ENCODE results near the gene KITLG.
"Not testable (repeated sequence)": the region's sequence is repeated elsewhere in the genome, so short reads cannot be mapped to it uniquely, and the experiment has no call there.

KITLG gene

DNA sequence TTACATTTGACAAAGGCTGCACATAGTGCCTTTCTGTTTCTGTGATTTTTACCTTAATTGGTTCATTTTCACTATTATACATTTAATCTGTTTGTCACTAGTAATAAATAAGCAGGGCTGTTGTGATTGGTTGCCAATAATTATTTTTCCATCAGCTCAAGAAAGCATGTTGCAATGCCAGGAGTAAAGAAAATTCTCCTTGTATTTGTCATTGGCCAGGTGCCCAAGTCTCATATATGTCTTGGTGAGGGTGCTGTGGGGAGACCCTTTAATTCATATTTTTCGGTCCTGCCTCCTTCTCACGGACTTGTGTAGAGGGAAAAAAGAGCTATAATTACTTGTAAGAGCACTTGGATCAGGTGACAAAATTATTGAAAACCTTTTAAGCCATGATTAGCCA lies 108.0 kb downstream of the KITLG start:
- no peaks in the 10 kb centered on the region for H3K27me3 ChIP-seq (ENCODE audit: control insufficient read depth, insufficient read depth, low read length)
- peaks cover 18% of the 10 kb centered on the region for H3K4me1 ChIP-seq (ENCODE audit: control insufficient read depth, low read depth, low read length)
- H3K4me3 ChIP-seq (ENCODE audit: low read length): no peak overlapping the region
- peaks cover 3% of the 10 kb centered on the region for H3K9me3 ChIP-seq (ENCODE audit: control insufficient read depth, low read depth, low read length)
- H3K36me3 ChIP-seq (ENCODE audit: control insufficient read depth, low read depth, low read length): no peaks in the 10 kb centered on the region
- no peak overlapping the region for H3K9ac ChIP-seq (ENCODE audit: low read length)
- peak overlapping the region; percentile 12 for H3K27ac ChIP-seq (ENCODE audit: low read length)

DNA sequence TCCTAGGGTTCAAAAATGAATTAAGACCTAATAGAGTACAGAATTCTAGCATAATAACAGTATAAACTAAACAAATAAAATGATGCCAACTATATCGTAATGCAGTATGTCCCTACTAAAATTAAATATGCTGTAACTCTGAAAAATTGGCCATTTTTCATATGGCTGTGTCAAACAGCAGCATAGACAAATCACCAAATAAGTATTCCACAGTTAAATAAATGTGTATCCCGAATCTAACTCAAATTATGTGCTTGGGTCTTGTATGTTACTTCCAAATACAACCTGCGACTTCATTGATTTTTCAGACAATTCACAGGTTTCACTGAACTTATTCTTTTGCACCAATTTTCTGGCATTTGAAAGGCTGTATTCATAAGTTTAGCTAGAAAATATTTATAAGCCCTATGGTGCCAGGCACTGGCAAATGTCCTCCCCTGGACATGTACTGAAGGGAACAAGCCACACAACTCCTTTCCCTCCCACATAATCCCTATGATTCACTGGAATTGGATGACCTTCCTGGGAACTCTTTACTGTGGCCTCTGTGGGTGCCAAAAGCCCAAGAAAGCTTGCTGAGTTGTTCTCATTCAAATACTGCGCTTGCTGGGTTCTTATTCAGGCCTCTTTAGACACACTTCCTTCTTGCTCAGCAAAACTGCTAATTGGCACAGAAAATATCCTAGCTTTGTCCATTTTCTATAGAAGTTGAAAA lies 108.8 kb downstream of the KITLG start:
- H3K9me3 ChIP-seq (ENCODE audit: control insufficient read depth, low read depth, low read length): peaks cover 6% of the 10 kb centered on the region
- H3K4me1 ChIP-seq (ENCODE audit: control insufficient read depth, low read depth, low read length): peaks cover 18% of the 10 kb centered on the region
- no peak overlapping the region for H3K4me3 ChIP-seq (ENCODE audit: low read length)
- no peak overlapping the region for H3K27ac ChIP-seq (ENCODE audit: low read length)
- no peaks in the 10 kb centered on the region for H3K27me3 ChIP-seq (ENCODE audit: control insufficient read depth, insufficient read depth, low read length)
- H3K9ac ChIP-seq (ENCODE audit: low read length): no peak overlapping the region
- H3K36me3 ChIP-seq (ENCODE audit: control insufficient read depth, low read depth, low read length): no peaks in the 10 kb centered on the region

DNA sequence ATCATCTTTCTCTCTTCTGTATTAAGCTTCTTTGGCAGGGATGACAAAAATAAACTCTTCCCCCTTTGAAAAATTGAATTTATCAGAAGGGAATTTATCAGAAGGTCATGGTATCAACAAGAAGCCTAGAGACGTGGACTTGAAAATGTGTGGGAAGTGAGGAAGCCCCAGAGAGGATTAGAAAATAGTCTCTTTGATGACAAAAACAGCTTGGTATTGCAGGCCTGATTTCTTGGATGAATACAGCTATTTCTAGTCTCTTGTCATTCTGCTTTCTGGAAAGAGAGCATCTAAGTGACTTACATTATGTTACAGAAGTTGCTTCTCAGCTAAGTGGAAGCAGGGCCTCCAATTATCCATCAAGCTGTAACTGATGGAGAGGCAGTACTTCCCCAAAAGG lies 111.1 kb downstream of the KITLG start:
- H3K4me3 ChIP-seq (ENCODE audit: low read length): no peak overlapping the region
- H3K27ac ChIP-seq (ENCODE audit: low read length): no peak overlapping the region
- no peak overlapping the region for H3K9ac ChIP-seq (ENCODE audit: low read length)
- H3K36me3 ChIP-seq (ENCODE audit: control insufficient read depth, low read depth, low read length): no peaks in the 10 kb centered on the region
- peaks cover 18% of the 10 kb centered on the region for H3K4me1 ChIP-seq (ENCODE audit: control insufficient read depth, low read depth, low read length)
- peaks cover 6% of the 10 kb centered on the region for H3K9me3 ChIP-seq (ENCODE audit: control insufficient read depth, low read depth, low read length)
- no peaks in the 10 kb centered on the region for H3K27me3 ChIP-seq (ENCODE audit: control insufficient read depth, insufficient read depth, low read length)

DNA sequence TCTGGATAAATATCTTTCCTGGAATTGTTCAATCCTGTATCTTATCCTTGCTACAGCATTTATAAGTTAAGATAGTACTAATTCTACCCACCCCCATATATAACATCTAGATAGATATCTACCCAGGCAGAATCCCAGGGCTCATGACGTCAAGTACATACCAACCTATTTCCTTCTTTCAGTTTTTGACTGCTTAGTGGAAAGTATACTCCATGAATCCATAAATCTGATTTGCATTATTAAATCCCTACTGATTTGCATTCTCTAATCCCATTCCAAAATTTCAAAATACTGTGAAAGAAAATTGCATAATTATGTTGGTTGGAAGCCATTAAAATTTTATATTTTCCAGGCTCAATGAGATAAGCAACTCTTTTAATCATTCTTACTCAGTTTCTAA lies 111.7 kb downstream of the KITLG start:
- Histone ChIP-seq H3K4me1 (ENCODE audit: control insufficient read depth, low read depth, low read length) (peaks cover 18% of the 10 kb centered on the region), H3K9me3 (ENCODE audit: control insufficient read depth, low read depth, low read length) (peaks cover 6% of the 10 kb centered on the region), H3K27me3 (ENCODE audit: control insufficient read depth, insufficient read depth, low read length) (no peaks in the 10 kb centered on the region), H3K36me3 (ENCODE audit: control insufficient read depth, low read depth, low read length) (no peaks in the 10 kb centered on the region), H3K9ac (ENCODE audit: low read length) (no peak overlapping the region), H3K4me3 (ENCODE audit: low read length) (no peak overlapping the region), H3K27ac (ENCODE audit: low read length) (no peak overlapping the region)

DNA sequence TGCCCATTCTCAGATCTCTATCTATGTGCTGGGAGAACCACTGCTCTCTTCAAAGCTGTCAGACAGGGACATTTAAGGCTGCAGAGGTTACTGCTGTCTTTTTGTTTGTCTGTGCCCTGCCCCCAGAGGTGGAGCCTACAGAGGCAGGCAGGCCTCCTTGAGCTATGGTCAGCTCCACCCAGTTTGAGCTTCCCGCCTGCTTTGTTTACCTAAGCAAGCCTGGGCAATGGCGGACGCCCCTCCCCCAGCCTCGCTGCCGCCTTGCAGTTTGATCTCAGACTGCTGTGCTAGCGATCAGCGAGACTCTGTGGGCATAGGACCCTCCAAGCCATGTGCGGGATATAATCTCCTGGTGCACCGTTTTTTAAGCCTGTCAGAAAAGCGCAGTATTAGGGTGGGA lies 113.6 kb downstream of the KITLG start:
- not testable (repeated sequence) for H3K4me1 ChIP-seq (ENCODE audit: control insufficient read depth, low read depth, low read length); H3K27me3 ChIP-seq (ENCODE audit: control insufficient read depth, insufficient read depth, low read length); H3K9ac ChIP-seq (ENCODE audit: low read length); H3K27ac ChIP-seq (ENCODE audit: low read length); H3K9me3 ChIP-seq (ENCODE audit: control insufficient read depth, low read depth, low read length); H3K4me3 ChIP-seq (ENCODE audit: low read length); H3K36me3 ChIP-seq (ENCODE audit: control insufficient read depth, low read depth, low read length)

DNA sequence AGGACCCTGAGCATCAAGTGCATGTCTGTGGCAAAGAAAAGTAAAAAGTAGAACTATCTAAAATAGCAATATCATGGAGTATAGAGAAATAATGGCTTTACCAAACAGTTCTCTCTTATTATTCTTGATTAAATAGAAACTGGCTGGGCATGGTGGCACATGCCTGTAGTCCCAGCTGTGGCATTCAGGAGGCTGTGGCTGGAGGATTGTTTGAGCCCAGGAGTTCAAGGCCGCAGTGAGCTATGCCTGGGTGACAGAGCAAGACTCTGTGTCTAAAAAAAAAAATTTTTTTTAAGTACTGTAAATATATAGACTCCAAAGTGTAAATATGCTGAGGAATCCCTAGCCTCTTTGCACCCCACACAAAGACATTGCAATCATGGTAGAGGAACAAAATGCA lies 121.9 kb downstream of the KITLG start:
- Histone ChIP-seq H3K9ac (ENCODE audit: low read length) (no peak overlapping the region), H3K4me1 (ENCODE audit: control insufficient read depth, low read depth, low read length) (no peaks in the 10 kb centered on the region), H3K27ac (ENCODE audit: low read length) (no peak overlapping the region), H3K4me3 (ENCODE audit: low read length) (no peak overlapping the region), H3K27me3 (ENCODE audit: control insufficient read depth, insufficient read depth, low read length) (no peaks in the 10 kb centered on the region), H3K36me3 (ENCODE audit: control insufficient read depth, low read depth, low read length) (no peaks in the 10 kb centered on the region), H3K9me3 (ENCODE audit: control insufficient read depth, low read depth, low read length) (no peaks in the 10 kb centered on the region)

DNA sequence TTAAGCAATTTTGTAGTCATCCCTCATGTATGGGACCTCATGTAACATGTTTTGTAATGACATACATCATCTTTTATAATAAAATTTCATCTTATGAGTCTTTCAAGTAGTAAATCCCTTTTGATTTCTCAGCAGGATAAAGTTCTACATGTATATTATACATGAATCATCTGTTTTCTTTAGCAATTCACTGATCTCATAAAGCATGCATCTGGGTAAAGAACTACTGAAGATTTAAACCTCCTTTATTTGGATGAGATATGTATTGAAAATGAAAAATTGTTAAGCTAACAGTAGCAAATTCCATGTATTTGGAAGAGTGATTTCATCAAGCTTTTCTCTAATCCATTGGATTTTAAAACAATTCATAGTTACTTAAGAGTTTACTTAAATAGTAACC lies 126.9 kb downstream of the KITLG start:
- H3K27me3 ChIP-seq (ENCODE audit: control insufficient read depth, insufficient read depth, low read length): no peaks in the 10 kb centered on the region
- H3K36me3 ChIP-seq (ENCODE audit: control insufficient read depth, low read depth, low read length): no peaks in the 10 kb centered on the region
- H3K9me3 ChIP-seq (ENCODE audit: control insufficient read depth, low read depth, low read length): no peaks in the 10 kb centered on the region
- H3K27ac ChIP-seq (ENCODE audit: low read length): no peak overlapping the region
- no peak overlapping the region for H3K9ac ChIP-seq (ENCODE audit: low read length)
- peaks cover 6% of the 10 kb centered on the region for H3K4me1 ChIP-seq (ENCODE audit: control insufficient read depth, low read depth, low read length)
- H3K4me3 ChIP-seq (ENCODE audit: low read length): no peak overlapping the region

DNA sequence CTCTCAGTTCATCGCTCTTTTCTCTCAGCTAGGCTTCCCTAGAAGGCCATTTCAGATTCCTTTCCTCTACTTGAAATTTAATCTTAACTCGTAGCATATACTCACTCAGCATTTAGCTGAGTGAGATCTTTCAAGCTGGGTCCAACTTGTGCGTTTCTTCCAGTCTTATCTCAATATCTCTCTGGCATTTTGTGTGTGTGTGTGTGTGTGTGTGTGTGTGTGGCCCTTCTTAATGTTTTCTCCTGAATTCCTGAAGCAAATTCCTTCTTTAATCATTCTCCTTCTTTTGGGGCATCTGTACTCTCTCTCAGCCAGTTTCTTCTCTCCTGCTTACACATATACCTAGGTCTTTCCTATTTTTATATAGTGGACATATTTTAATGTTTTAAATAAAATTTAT lies 129.1 kb downstream of the KITLG start:
- H3K27me3 ChIP-seq (ENCODE audit: control insufficient read depth, insufficient read depth, low read length): no peaks in the 10 kb centered on the region
- no peak overlapping the region for H3K9ac ChIP-seq (ENCODE audit: low read length)
- peaks cover 12% of the 10 kb centered on the region for H3K4me1 ChIP-seq (ENCODE audit: control insufficient read depth, low read depth, low read length)
- no peak overlapping the region for H3K4me3 ChIP-seq (ENCODE audit: low read length)
- H3K27ac ChIP-seq (ENCODE audit: low read length): no peak overlapping the region
- no peaks in the 10 kb centered on the region for H3K36me3 ChIP-seq (ENCODE audit: control insufficient read depth, low read depth, low read length)
- no peaks in the 10 kb centered on the region for H3K9me3 ChIP-seq (ENCODE audit: control insufficient read depth, low read depth, low read length)

DNA sequence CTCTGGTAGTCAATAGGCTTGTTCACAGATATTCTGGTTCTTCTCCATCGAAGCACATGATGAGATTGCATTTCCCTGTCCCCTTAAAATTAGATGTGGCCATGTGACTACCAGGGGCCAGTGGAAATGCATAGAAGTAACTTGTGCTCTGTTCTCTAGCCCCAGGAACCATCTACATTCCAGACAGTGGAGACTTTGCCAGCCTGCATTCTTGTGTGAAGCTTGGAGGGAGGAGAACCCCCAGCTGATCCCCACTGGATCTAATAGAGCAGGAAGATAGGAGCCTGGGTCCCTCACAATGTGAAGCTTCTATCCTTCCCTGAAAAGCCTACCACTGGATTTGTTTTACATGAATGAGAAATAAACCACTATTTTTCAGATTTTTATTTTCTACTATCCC lies 130.1 kb downstream of the KITLG start:
- Histone ChIP-seq H3K36me3 (ENCODE audit: control insufficient read depth, low read depth, low read length) (no peaks in the 10 kb centered on the region), H3K27me3 (ENCODE audit: control insufficient read depth, insufficient read depth, low read length) (no peaks in the 10 kb centered on the region), H3K4me1 (ENCODE audit: control insufficient read depth, low read depth, low read length) (peaks cover 12% of the 10 kb centered on the region), H3K27ac (ENCODE audit: low read length) (no peak overlapping the region), H3K9me3 (ENCODE audit: control insufficient read depth, low read depth, low read length) (no peaks in the 10 kb centered on the region), H3K4me3 (ENCODE audit: low read length) (no peak overlapping the region), H3K9ac (ENCODE audit: low read length) (no peak overlapping the region)

DNA sequence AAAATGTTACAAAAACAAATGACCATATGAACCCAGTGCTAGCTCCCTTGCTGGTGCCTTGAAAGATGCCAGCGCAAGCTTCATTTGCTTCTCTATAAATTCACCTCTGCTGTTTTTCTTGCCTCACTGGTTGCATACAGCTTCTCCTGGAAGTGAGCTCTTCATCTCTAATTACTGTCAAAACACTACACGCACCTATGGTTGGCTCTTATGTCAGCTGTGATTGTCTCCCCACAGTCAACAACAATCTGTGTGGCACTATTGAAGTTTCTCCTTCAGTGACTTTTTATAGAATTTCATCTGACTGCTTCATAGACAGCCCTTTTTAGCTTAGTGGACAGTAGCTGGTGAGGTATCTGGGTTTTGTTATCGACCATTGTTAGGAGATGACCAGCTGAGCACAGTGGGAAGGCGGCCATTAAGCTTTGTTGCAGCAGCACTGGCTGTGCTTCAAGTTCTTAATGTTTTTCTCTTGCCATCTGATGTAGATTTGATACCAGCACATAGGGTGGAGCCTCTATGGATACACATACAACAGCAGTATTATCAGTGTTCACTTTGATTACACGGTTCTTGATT lies 131.8 kb downstream of the KITLG start:
- no peak overlapping the region for H3K4me3 ChIP-seq (ENCODE audit: low read length)
- H3K36me3 ChIP-seq (ENCODE audit: control insufficient read depth, low read depth, low read length): no peaks in the 10 kb centered on the region
- peaks cover 12% of the 10 kb centered on the region for H3K4me1 ChIP-seq (ENCODE audit: control insufficient read depth, low read depth, low read length)
- H3K9ac ChIP-seq (ENCODE audit: low read length): no peak overlapping the region
- no peaks in the 10 kb centered on the region for H3K9me3 ChIP-seq (ENCODE audit: control insufficient read depth, low read depth, low read length)
- no peaks in the 10 kb centered on the region for H3K27me3 ChIP-seq (ENCODE audit: control insufficient read depth, insufficient read depth, low read length)
- no peak overlapping the region for H3K27ac ChIP-seq (ENCODE audit: low read length)

DNA sequence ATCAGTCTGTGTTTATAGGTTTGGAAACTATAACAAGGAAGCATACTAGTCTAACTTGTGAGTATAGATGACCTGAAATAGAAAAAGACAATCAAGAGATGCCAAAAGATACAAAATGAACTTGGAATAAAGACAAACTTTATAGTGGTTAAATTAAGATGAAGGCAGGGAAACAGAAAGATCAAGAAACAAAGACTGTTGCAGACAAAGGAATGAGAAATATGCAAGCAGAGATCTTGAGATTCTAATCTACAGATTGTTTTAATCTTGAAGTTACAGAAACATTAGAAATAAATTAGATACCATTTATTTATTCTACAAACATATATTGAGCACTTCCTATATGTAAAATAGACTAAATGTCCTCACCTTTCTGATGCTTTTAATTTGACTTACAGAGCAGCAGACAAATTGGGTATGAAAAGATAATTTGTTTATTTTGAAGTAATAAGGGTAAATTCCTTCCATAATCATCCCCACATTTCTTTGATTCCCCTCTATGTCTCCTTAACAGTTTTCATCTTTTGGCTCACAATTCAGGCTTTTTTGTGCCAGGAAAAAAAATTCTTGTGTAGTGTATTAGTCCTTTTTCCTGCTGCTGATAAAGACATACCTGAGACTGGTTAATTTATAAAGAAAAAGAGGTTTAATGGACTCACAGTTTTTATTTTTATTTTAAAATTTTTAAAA lies 134.4 kb downstream of the KITLG start:
- H3K9me3 ChIP-seq (ENCODE audit: control insufficient read depth, low read depth, low read length): no peaks in the 10 kb centered on the region
- no peaks in the 10 kb centered on the region for H3K36me3 ChIP-seq (ENCODE audit: control insufficient read depth, low read depth, low read length)
- no peak overlapping the region for H3K9ac ChIP-seq (ENCODE audit: low read length)
- no peak overlapping the region for H3K4me3 ChIP-seq (ENCODE audit: low read length)
- H3K27ac ChIP-seq (ENCODE audit: low read length): no peak overlapping the region
- H3K27me3 ChIP-seq (ENCODE audit: control insufficient read depth, insufficient read depth, low read length): no peaks in the 10 kb centered on the region
- H3K4me1 ChIP-seq (ENCODE audit: control insufficient read depth, low read depth, low read length): peaks cover 12% of the 10 kb centered on the region

DNA sequence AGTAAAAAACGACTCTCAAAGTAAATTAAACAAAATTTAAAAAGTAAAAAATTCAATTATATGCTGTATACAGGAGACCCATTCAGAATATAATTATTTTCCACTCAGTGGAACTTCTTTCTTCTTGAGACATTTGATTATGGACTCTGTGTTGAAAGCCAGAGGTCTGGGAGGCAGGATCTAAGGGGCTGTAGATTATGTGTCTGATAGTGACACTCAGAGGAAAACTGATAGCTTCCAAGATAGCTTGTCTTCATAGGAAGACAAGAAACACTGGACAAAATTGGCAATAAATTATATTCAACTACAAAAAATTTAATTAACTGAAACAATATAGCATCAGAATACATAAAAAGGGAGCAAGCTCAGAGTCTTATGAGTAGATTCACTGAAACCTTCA lies 135.8 kb downstream of the KITLG start:
- peaks cover 12% of the 10 kb centered on the region for H3K4me1 ChIP-seq (ENCODE audit: control insufficient read depth, low read depth, low read length)
- no peak overlapping the region for H3K9ac ChIP-seq (ENCODE audit: low read length)
- no peak overlapping the region for H3K4me3 ChIP-seq (ENCODE audit: low read length)
- H3K27ac ChIP-seq (ENCODE audit: low read length): no peak overlapping the region
- H3K27me3 ChIP-seq (ENCODE audit: control insufficient read depth, insufficient read depth, low read length): no peaks in the 10 kb centered on the region
- no peaks in the 10 kb centered on the region for H3K36me3 ChIP-seq (ENCODE audit: control insufficient read depth, low read depth, low read length)
- H3K9me3 ChIP-seq (ENCODE audit: control insufficient read depth, low read depth, low read length): no peaks in the 10 kb centered on the region

Data from iPS-18a (cell line).